Activated gamma-delta T cell treated with anti-CD3 and anti-CD28 coated beads, Interleukin-2, amount 50 U/mL, for 16 hours (primary cell): Measurements from ENCODE around the gene ASIC5.
"Not testable (repeated sequence)": the region's sequence is repeated elsewhere in the genome, so short reads cannot be mapped to it uniquely, and the experiment has no call there.

ENCODE experiments used
- DNase-seq: peaks from one replicate; pipeline ENCODE4 v3.0.0-alpha.2; 2020; ENCODE audit warnings: low read depth

ASIC5 gene

GRCh38 chr4:155800685-155801343, 65.3 kb downstream of the ASIC5 start:
- DNase-seq, result no peak

DNA sequence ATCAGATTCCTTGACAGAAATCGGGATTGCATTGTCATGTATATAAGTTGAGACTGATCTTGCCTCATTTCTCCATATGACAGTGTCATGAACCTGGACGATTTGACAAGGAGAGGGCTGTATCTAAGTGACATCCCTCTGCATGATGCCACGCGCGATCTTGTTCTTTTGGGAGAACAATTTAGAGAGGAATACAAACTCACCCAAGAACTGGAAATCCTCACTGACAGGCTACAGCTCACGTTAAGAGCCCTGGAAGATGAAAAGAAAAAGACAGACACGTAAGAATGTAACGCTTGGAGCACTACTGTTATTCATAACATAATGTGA, 66.3 kb downstream of the ASIC5 start:
- DNase-seq, result no peak

- DNase-seq, result no peak
Measured at GRCh38 chr4:155799116-155799793, 66.8 kb downstream of the ASIC5 start.

- not testable (repeated sequence) for DNase-seq
Measured at GRCh38 chr4:155797581-155797980, 68.5 kb downstream of the ASIC5 start.

GRCh38 chr4:155795991-155796390, 70.1 kb downstream of the ASIC5 start:
- no peak for DNase-seq

DNA sequence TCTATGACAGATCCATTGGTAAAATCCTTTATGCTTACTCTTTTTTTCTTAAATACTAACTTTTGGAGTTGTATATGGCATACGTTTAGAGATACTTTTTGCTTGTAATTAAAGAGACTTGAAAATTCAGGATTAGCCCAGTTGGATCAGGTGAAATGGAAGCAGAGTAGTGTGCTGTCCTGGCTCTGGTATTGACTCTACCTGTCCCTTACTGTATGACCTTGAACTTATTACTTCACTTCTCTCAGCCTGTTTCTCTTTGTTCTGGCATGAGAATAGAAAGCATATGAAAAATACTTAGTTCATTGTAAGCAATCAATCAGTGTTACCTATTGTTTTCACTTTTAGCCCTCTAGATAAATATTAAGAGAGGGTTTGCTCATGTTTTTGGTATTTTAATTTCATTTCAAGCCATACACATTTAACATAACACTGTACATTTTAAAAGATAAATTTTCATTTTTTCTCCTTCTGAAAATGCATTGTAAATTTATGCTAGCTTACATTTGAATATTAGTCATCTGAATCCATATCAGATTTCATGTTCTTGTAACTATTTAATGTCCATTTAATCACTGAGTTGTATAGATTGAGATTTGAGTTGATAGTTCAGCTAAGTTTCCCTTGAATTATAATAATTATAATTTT, 71.4 kb downstream of the ASIC5 start:
- no peak for DNase-seq

DNA sequence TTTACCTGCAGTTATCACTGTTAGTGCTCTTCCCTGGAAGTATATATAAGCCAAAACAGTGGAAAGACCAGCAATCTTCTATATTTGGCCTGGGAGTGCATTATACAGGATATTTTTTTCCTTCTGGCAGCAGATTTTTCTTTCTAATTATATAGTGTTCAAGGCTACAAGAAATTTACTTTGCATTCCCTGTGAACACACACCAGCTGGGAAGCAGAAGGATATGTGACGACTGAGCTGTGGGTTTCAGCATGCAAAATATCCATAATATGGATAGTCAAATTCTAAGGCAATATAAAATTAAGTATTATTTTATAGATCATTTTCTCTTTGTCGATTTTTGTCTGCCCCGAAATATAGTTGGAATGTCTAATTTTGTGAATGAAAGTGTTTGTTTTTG, 76.1 kb downstream of the ASIC5 start:
- DNase-seq, result no peak

- DNase-seq, result no peak
Measured at GRCh38 chr4:155789391-155789790, 76.7 kb downstream of the ASIC5 start.

- no peak for DNase-seq
Measured at GRCh38 chr4:155787113-155787710, 78.9 kb downstream of the ASIC5 start.

- no peak for DNase-seq
Measured at GRCh38 chr4:155785828-155786227, 80.2 kb downstream of the ASIC5 start.

DNA sequence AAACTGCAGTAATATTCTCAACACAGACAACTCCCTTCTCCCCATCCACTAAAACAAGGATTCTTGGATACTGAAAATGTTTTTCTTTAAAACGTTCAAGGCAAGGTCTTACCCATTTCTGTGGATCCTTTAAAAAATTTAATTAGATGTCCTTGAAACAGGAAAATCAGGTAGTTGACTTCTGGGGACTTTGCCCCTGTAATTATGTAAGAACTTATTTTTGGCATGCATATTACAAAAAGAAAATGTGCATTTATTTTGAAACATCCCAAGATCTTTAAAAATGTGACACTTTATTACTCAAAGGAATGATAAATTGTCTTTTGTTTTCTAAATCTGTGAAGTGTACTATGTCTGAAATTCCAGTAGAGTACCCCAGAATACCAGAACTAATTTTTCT, 81.4 kb downstream of the ASIC5 start:
- DNase-seq, result no peak

DNA sequence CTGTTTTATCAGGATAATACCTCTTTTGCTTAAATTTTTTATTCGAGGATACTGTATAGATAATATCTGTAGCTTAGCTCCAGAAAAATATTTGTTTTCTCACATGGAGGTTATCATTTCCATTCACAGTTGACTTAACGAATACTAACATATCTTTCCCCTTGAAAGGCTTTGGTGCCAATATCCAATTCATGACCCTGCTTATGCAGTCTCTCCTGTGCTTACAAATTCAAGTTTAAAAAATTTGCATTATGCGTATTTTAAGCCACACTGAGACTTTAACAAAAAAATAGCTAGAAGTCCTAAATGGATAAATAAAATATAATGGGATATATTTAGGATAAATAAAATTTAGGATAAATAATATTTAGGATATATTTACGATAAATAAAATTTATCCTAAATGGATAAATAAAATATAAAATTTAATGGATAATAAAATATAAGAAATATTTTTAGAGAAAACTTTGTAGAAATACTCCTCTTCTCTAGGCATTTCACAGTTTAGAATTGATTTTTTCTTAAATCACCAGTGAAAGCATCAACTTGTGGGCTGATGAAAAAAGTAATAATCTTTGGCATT, 84.7 kb downstream of the ASIC5 start:
- no peak for DNase-seq

GRCh38 chr4:155780775-155781174, 85.3 kb downstream of the ASIC5 start:
- DNase-seq, result no peak
